Mammary epithelial cell (primary cell): Measurements from ENCODE around the gene MEF2B.

Experiments used
- CTCF ChIP-seq, 2 donors: IDR thresholded peaks in 1 of 2; conservative IDR thresholded peaks in 1 of 2; 2 replicates each; pipeline ENCODE4 v1.5.1; 2011 to 2012; ENCODE audit warnings: inconsistent platforms in 2 of 2, low read length in 2 of 2, mild to moderate bottlenecking in 2 of 2, control low read depth in 1 of 2, low read depth in 1 of 2; ENCODE audit not compliant: insufficient read depth in 1 of 2; ENCODE audit errors: extremely low read depth in 1 of 2
- EZH2 ChIP-seq: IDR thresholded peaks from 2 replicates; pipeline ENCODE4 v1.6.1; 2012; ENCODE audit warnings: low read length, inconsistent platforms, borderline replicate concordance

- TF ChIP-seq CTCF (conservative IDR thresholded peaks at IDR 0.05 in 1 of 2, IDR thresholded peaks at IDR 0.05 in 1 of 2; ENCODE audit: extremely low read depth in 1 of 2, insufficient read depth in 1 of 2, low read depth in 1 of 2, low read length in 2 of 2): no peak
- no peak for TF ChIP-seq EZH2
These were observed 46.7 kb downstream of the MEF2B start for GRCh38 chr19:19123386-19123785.
